GM23338 (cell line): ENCODE results near the gene CRYBG1. TPM values are rescaled to one million over a fixed set of nuclear protein-coding genes. Genes with fewer than 3 reads are reported as not detected.

Source experiments
- ATAC-seq: fragments of 200-7000 bp; cut with Tn5 transposase; 3 replicates; pipeline ENCODE4 v1.9.1; 2020
- DNase-seq: peaks from one replicate; pipeline ENCODE4 v3.0.0-alpha.2; 2015; ENCODE audit warnings: low spot score
- H2AFZ ChIP-seq: fragments of 200-600 bp; sonication (generic); 2 replicates; pipeline ENCODE4 v1.8.0; 2016; ENCODE audit warnings: antibody characterized with exemption, mild to moderate bottlenecking, moderate library complexity
- H3F3A ChIP-seq: fragments of 200-600 bp; sonication (generic); replicated peaks from 2 replicates; pipeline ENCODE4 v1.8.0; 2017; ENCODE audit warnings: antibody characterized with exemption, mixed run types, low read depth
- H3K27ac ChIP-seq: fragments of 200-600 bp; sonication (generic); 2 replicates; pipeline ENCODE4 v1.6.1; 2016; ENCODE audit warnings: low read depth
- H3K27me3 ChIP-seq: fragments of 200-600 bp; sonication (generic); 2 replicates; pipeline ENCODE4 v1.8.0; 2016; ENCODE audit warnings: mild to moderate bottlenecking, mixed run types, moderate library complexity; ENCODE audit not compliant: insufficient read depth
- H3K36me3 ChIP-seq: fragments of 200-600 bp; sonication (generic); 2 replicates; pipeline ENCODE4 v1.8.0; 2016; ENCODE audit warnings: mild to moderate bottlenecking; ENCODE audit not compliant: insufficient read depth
- H3K4me1 ChIP-seq: fragments of 200-600 bp; sonication (generic); 2 replicates; pipeline ENCODE4 v1.8.0; 2016; ENCODE audit warnings: mild to moderate bottlenecking, moderate library complexity; ENCODE audit not compliant: insufficient read depth
- H3K4me2 ChIP-seq: fragments of 200-600 bp; sonication (generic); 2 replicates; pipeline ENCODE4 v1.7.1; 2017; ENCODE audit warnings: mixed run types
- H3K4me3 ChIP-seq: fragments of 200-600 bp; sonication (generic); 2 replicates; pipeline ENCODE4 v1.6.1; 2016; ENCODE audit warnings: mixed run types
- H3K79me2 ChIP-seq: fragments of 200-600 bp; sonication (generic); replicated peaks from 2 replicates; pipeline ENCODE4 v1.8.0; 2017; ENCODE audit warnings: mild to moderate bottlenecking; ENCODE audit not compliant: insufficient read depth
- H3K9me2 ChIP-seq: fragments of 200-600 bp; sonication (generic); 2 replicates; pipeline ENCODE4 v1.8.0; 2017; ENCODE audit not compliant: insufficient read depth
- H4K20me1 ChIP-seq: fragments of 200-600 bp; sonication (generic); replicated peaks from 2 replicates; pipeline ENCODE4 v1.8.0; 2017; ENCODE audit warnings: mild to moderate bottlenecking; ENCODE audit not compliant: insufficient read depth
- H3K27ac Mint-ChIP-seq: 2 replicates; pipeline ENCODE4 v1.8.0; 2020; ENCODE audit warnings: inconsistent platforms, mild to moderate bottlenecking, moderate library complexity, mixed read lengths
- H3K27me3 Mint-ChIP-seq: 3 replicates; pipeline ENCODE4 v1.8.0; 2022; ENCODE audit warnings: low read depth, mild to moderate bottlenecking, moderate library complexity, mixed read lengths, inconsistent platforms; ENCODE audit not compliant: insufficient read depth, poor library complexity
- H3K36me3 Mint-ChIP-seq: 3 replicates; pipeline ENCODE4 v1.8.0; 2021; ENCODE audit warnings: low read depth, mild to moderate bottlenecking, inconsistent platforms, moderate library complexity, mixed read lengths
- H3K4me1 Mint-ChIP-seq: 3 replicates; pipeline ENCODE4 v1.8.0; 2020; ENCODE audit warnings: mild to moderate bottlenecking, inconsistent platforms, mixed read lengths
- H3K4me3 Mint-ChIP-seq: 3 replicates; pipeline ENCODE4 v1.8.0; 2021; ENCODE audit warnings: moderate library complexity, mild to moderate bottlenecking, inconsistent platforms, mixed read lengths
- H3K9me3 Mint-ChIP-seq: 3 replicates; pipeline ENCODE4 v1.8.0; 2020; ENCODE audit warnings: moderate library complexity, mild to moderate bottlenecking, inconsistent platforms, mixed read lengths
- CREB1 ChIP-seq: fragments of 250-450 bp; sonication (Bioruptor Pico); IDR thresholded peaks from 2 replicates; pipeline ENCODE4 v1.5.0; 2020; ENCODE audit warnings: low read depth, mild to moderate bottlenecking, moderate library complexity
- EZH2phosphoT487 ChIP-seq: fragments of 200-600 bp; sonication (generic); IDR thresholded peaks from one replicate; pipeline ENCODE4 v1.8.1; 2018; ENCODE audit warnings: antibody characterized with exemption; ENCODE audit not compliant: unreplicated experiment
- JUNB ChIP-seq: IDR thresholded peaks from one replicate; pipeline ENCODE4 v1.6.1; 2016; ENCODE audit warnings: antibody characterized with exemption; ENCODE audit not compliant: unreplicated experiment
- POLR2AphosphoS5 ChIP-seq: IDR thresholded peaks from 2 replicates; pipeline ENCODE4 v1.6.1; 2016; ENCODE audit warnings: antibody characterized with exemption, low read depth
- STAT1 ChIP-seq: IDR thresholded peaks from one replicate; pipeline ENCODE4 v1.6.1; 2016; ENCODE audit warnings: antibody characterized with exemption; ENCODE audit not compliant: unreplicated experiment
- ZNF114 ChIP-seq: fragments of 250-450 bp; sonication (Bioruptor Pico); IDR thresholded peaks from 2 replicates; pipeline ENCODE4 v1.5.0; 2020; ENCODE audit warnings: mild to moderate bottlenecking, moderate library complexity
- ZNF331 ChIP-seq: fragments of 250-450 bp; sonication (Bioruptor Pico); IDR thresholded peaks from 2 replicates; pipeline ENCODE4 v1.5.0; 2020; ENCODE audit warnings: low read depth, mild to moderate bottlenecking, moderate library complexity
- polyA plus RNA-seq: library from polyadenylated mRNA; unstranded; fragments of >200 nt; fragmentation: Nextera tagmentation; extraction: Ambion mirVana; gene quantifications from 2 replicates; pipeline ENCODE4 v1.2.1, GENCODE V29; 2016
- total RNA-seq: library from RNA; depleted of rRNA; stranded (reverse); fragments of >200 nt; shearing (Covaris generic); gene quantifications from 2 replicates; pipeline ENCODE4 v1.2.3, GENCODE V29; 2014
- TF ChIP-seq, protein P1 (sequence below), 2 experiments: fragments of 200-600 bp in 1 of 2; sonication (generic) in 1 of 2; conservative IDR thresholded peaks; 2 replicates each; pipeline versions ENCODE4 v1.5.1 to v1.6.1; 2016 to 2017; ENCODE audit warnings: antibody characterized with exemption in 2 of 2, low read depth in 2 of 2, mild to moderate bottlenecking in 2 of 2, moderate library complexity in 1 of 2
- TF ChIP-seq, protein P2 (sequence below): IDR thresholded peaks from one replicate; pipeline ENCODE4 v1.6.1; 2018; ENCODE audit warnings: antibody characterized with exemption; ENCODE audit not compliant: unreplicated experiment

CRYBG1 gene
- total and polyA plus RNA-seq, 2 experiments from 2014 or later, result 3.7 to 17.2 TPM

DNA sequence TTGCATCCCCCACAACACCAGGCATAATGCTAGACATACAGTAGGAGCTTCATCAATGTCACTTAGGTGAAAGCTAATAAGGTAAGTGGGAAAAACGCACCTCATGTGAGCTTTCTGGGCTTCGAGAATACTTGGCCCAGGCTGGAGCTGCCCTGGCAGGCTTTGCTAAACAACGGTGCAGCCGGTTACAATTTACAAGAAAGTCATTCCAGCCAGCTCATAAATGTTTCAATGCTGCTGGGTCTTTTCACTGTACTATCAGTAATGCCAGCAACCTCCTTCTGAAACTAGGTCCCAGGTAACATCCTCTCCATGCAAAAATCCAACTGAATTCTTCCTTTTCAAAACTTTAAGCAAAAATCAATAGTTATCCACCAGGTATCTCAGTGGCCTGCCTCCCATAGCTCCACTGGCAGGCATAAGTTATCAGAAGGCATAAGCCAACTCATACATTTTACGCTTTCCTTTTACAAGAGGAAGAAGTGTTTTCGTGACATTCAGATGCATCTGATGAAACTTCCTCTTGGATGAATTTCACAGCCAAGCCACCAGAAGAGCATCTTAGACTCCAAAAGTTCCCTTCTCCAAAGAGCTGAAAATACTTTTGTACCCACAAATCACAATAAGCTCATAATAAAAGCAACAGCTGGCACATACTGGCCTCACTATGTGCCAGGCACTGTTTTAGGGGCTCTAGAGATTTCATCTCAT is 212.5 kb downstream of the CRYBG1 start:
- TF ChIP-seq STAT1 (no peak), POLR2AphosphoS5 (no peak), JUNB (no peak), CREB1 (CRISPR knock-in tag) (no peak)
- H2AFZ ChIP-seq, result no peak overlapping the region

DNA sequence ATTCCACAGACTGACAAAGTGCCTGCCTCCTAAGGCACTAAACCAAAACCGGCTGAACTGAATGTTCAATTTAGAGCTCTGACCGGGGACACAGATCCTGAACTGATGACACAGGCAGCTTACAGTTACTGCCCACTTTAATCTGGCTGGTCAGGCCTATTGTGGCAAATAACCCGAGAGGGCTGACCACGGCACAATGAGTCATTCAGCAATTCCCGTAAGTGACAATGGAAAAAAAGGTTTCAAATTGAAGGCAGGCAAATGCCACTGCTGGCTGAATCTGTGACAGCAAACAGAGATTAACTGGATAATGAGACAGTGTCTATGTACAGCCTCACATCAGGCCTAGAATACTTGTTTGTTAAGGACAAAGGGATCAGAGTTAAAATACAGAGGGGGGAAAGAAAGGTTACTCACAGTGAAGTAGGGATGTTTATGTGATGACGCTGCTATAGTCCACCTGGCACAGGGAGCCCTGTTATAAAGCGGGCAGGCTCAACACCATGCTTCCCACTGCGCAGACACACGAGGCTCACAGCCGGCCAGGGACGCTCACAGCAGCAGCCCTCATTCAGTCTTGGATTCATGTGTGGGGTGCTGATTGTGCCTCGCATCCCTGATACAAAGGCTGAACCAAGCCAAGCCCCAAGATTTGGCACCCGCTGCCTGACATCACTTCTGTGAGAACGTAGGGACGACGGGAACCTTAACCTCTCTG is 214.4 kb downstream of the CRYBG1 start:
- Histone ChIP-seq H2AFZ (no peak overlapping the region), H3F3A (no peaks in the 10 kb centered on the region; the same call in 1 of the 2 replicates), H3K4me3 (no peak overlapping the region), H3K36me3 (peaks cover 5% of the 10 kb centered on the region; the same call in 1 of the 2 replicates), H3K27me3 (no peaks in the 10 kb centered on the region), H3K79me2 (no peaks in the 10 kb centered on the region), H3K4me2 (no peak overlapping the region), H3K4me1 (no peaks in the 10 kb centered on the region), H4K20me1 (no peaks in the 10 kb centered on the region; the same call in 1 of the 2 replicates), H3K27ac (no peak overlapping the region), H3K9me2 (no peaks in the 10 kb centered on the region)
- Mint-ChIP-seq H3K27ac (no peak overlapping the region), H3K27me3 (no peaks in the 10 kb centered on the region), H3K4me3 (no peak overlapping the region), H3K36me3 (peaks cover 12% of the 10 kb centered on the region), H3K4me1 (peaks cover 7% of the 10 kb centered on the region; the same call in 1 of the 3 replicates), H3K9me3 (no peaks in the 10 kb centered on the region)
- DNase-seq (no peak), ATAC-seq (peak; percentile 26; the same call in 2 of the 3 replicates)
- TF ChIP-seq ZNF331 (no peak), POLR2AphosphoS5 (no peak), EZH2phosphoT487 (no peak), ZNF114 (CRISPR knock-in tag) (no peak), JUNB (no peak)
- TF ChIP-seq, protein P1, sequence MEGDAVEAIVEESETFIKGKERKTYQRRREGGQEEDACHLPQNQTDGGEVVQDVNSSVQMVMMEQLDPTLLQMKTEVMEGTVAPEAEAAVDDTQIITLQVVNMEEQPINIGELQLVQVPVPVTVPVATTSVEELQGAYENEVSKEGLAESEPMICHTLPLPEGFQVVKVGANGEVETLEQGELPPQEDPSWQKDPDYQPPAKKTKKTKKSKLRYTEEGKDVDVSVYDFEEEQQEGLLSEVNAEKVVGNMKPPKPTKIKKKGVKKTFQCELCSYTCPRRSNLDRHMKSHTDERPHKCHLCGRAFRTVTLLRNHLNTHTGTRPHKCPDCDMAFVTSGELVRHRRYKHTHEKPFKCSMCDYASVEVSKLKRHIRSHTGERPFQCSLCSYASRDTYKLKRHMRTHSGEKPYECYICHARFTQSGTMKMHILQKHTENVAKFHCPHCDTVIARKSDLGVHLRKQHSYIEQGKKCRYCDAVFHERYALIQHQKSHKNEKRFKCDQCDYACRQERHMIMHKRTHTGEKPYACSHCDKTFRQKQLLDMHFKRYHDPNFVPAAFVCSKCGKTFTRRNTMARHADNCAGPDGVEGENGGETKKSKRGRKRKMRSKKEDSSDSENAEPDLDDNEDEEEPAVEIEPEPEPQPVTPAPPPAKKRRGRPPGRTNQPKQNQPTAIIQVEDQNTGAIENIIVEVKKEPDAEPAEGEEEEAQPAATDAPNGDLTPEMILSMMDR (conservative IDR thresholded peaks at IDR 0.05; ENCODE audit: low read depth in 2 of 2), result no peak
- TF ChIP-seq, protein P2, sequence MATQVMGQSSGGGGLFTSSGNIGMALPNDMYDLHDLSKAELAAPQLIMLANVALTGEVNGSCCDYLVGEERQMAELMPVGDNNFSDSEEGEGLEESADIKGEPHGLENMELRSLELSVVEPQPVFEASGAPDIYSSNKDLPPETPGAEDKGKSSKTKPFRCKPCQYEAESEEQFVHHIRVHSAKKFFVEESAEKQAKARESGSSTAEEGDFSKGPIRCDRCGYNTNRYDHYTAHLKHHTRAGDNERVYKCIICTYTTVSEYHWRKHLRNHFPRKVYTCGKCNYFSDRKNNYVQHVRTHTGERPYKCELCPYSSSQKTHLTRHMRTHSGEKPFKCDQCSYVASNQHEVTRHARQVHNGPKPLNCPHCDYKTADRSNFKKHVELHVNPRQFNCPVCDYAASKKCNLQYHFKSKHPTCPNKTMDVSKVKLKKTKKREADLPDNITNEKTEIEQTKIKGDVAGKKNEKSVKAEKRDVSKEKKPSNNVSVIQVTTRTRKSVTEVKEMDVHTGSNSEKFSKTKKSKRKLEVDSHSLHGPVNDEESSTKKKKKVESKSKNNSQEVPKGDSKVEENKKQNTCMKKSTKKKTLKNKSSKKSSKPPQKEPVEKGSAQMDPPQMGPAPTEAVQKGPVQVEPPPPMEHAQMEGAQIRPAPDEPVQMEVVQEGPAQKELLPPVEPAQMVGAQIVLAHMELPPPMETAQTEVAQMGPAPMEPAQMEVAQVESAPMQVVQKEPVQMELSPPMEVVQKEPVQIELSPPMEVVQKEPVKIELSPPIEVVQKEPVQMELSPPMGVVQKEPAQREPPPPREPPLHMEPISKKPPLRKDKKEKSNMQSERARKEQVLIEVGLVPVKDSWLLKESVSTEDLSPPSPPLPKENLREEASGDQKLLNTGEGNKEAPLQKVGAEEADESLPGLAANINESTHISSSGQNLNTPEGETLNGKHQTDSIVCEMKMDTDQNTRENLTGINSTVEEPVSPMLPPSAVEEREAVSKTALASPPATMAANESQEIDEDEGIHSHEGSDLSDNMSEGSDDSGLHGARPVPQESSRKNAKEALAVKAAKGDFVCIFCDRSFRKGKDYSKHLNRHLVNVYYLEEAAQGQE, result no peak

More for the DNA sequence above, 212.5 kb downstream of the CRYBG1 start:
- H3K27ac Mint-ChIP-seq, result 0 out of 2 replicates have a peak overlapping the region, but pooled peaks have one; percentile 68
- Histone ChIP-seq H3K36me3 (peaks cover 3% of the 10 kb centered on the region; the same call in 1 of the 2 replicates), H3K4me2 (no peak overlapping the region), H3K27ac (no peak overlapping the region), H3K27me3 (no peaks in the 10 kb centered on the region), H3K4me3 (no peak overlapping the region), H3K79me2 (no peaks in the 10 kb centered on the region), H4K20me1 (no peaks in the 10 kb centered on the region), H3F3A (no peaks in the 10 kb centered on the region; the same call in 1 of the 2 replicates), H3K4me1 (no peaks in the 10 kb centered on the region), H3K9me2 (no peaks in the 10 kb centered on the region)
- no peaks in the 10 kb centered on the region for H3K27me3 Mint-ChIP-seq
- peaks cover 7% of the 10 kb centered on the region; the same call in 1 of the 3 replicates for H3K4me1 Mint-ChIP-seq
- H3K36me3 Mint-ChIP-seq, result peaks cover 9% of the 10 kb centered on the region; the same call in 2 of the 3 replicates
- no peak overlapping the region for H3K4me3 Mint-ChIP-seq
- ATAC-seq (no peak), DNase-seq (no peak)
- H3K9me3 Mint-ChIP-seq, result no peaks in the 10 kb centered on the region
